Measurements from ENCODE around the gene ZSWIM6.

- TF ChIP-seq CTCF (conservative IDR thresholded peaks at IDR 0.05; ENCODE audit: low read length) (no peak), EZH2phosphoT487 (IDR thresholded peaks at IDR 0.05; ENCODE audit: borderline replicate concordance, low read depth, low read length) (no peak)
Observed at GRCh38 chr5:61285531-61285930, 46.5 kb upstream of the ZSWIM6 start.
